Suprapubic skin (tissue), 3 donors: ENCODE data around the gene SLC4A11.

Experiments
- CTCF ChIP-seq, 2 donors: fragments of 200-600 bp in 1 of 2; fragments of 450-650 bp in 1 of 2; sonication (generic) in 1 of 2; IDR thresholded peaks; one replicate each; pipeline ENCODE4 v1.5.1; 2016 to 2019; ENCODE audit warnings: antibody characterized with exemption in 2 of 2, mild to moderate bottlenecking in 1 of 2, moderate library complexity in 1 of 2
- POLR2A ChIP-seq, 2 donors: fragments of 450-650 bp; IDR thresholded peaks; one replicate each; pipeline ENCODE4 v1.6.1; 2017; ENCODE audit warnings: antibody characterized with exemption in 2 of 2, mild to moderate bottlenecking in 2 of 2, moderate library complexity in 2 of 2

- no peak for TF ChIP-seq CTCF (IDR thresholded peaks at IDR 0.05)
- no peak for TF ChIP-seq POLR2A (IDR thresholded peaks at IDR 0.05)
Observed at GRCh38 chr20:3283222-3283820, 44.3 kb upstream of the SLC4A11 start.
